Pancreas (tissue), 10 donors: ENCODE results near the gene PUM1. TPM values are rescaled to one million over a fixed set of nuclear protein-coding genes. Genes with fewer than 3 reads are reported as not detected.
A peak's percentile ranks its signal among the peaks of the same experiment; 100 is the strongest.

ENCODE experiments used
- ATAC-seq, 4 donors: fragments of 200-7000 bp; cut with Tn5 transposase; one replicate each; pipeline versions ENCODE4 v1.8.0 to v1.9.1; 2020; ENCODE audit warnings: mild to moderate bottlenecking in 4 of 4, moderate library complexity in 4 of 4
- DNase-seq, 6 donors: peaks; one replicate each; pipeline ENCODE4 v3.0.0-alpha.2; 2020
- FAIRE-seq: peaks from 2 replicates; lab custom pipeline; 2012; peaks lifted over from hg19 to GRCh38; lab: Jason Lieb, UNC
- H3K27ac ChIP-seq, 4 donors: fragments of 200-600 bp; sonication (generic); 1 replicate in 3 of 4; 2 replicates in 1 of 4; pipeline versions ENCODE4 v1.5.0 to v1.8.0; 2020
- H3K27me3 ChIP-seq, 4 donors: fragments of 200-600 bp; one replicate each; pipeline ENCODE4 v1.8.0; 2021
- H3K36me3 ChIP-seq, 3 donors: fragments of 200-600 bp; sonication (generic) in 1 of 3; one replicate each; pipeline versions ENCODE4 v1.5.0 to v1.8.0; 2020 to 2021
- H3K4me1 ChIP-seq, 3 donors: fragments of 200-600 bp; one replicate each; pipeline ENCODE4 v1.8.0; 2021
- H3K4me3 ChIP-seq, 4 donors: fragments of 200-600 bp; sonication (generic) in 2 of 4; one replicate each; pipeline versions ENCODE4 v1.5.0 to v1.8.0; 2020 to 2021
- H3K9me3 ChIP-seq, 4 donors: fragments of 200-600 bp; one replicate each; pipeline ENCODE4 v1.8.0; 2021
- WGBS, 2 donors: extraction: QIAGEN DNeasy Blood & Tissue Kit; methylation state at CpG; one replicate each; pipeline ENCODE4 v1.1.7; 2013; 5-methylcytosine and 5-hydroxymethylcytosine counted together
- intact Hi-C, 3 donors: fragments of 100-400 bp; cut with DNase I; formaldehyde crosslinking; loops; one replicate each; pipeline versions ENCODE4 v1.11.1 to v1.14.2; 2022
- polyA plus RNA-seq, 2 donors: library from polyadenylated mRNA; stranded (reverse); fragments of 200-250 nt; gene quantifications; one replicate each; pipeline ENCODE4 v1.2.3, GENCODE V29; 2013
- total RNA-seq, 6 donors: library from RNA; stranded (reverse); fragmentation: NEBNext Ultra II Directional in 4 of 6; extraction: Animal tissue kit (Norgen Biotek cat#: 25700) in 4 of 6; gene quantifications; one replicate each; pipeline versions ENCODE4 v1.2.1 to v1.2.4, GENCODE V29; 2021 to 2023
- TF ChIP-seq, protein P1 (sequence below), 4 donors: fragments of 200-600 bp; sonication (generic) in 3 of 4; IDR thresholded peaks; one replicate each; pipeline versions ENCODE4 v1.5.0 to v1.8.0; 2021; ENCODE audit warnings: antibody characterized with exemption in 4 of 4
- donor health status: healthy with polysubstance abuse.
- donor health status: DM: no; HTN: no; CAD: no; lungs with moderate emphysema.
- donor health status: DM: no; HTN: no; CAD: no.
- donor health status: control.
- donor health status: control.
- donor health status: Bipolar disorder and iron deficiency.
- donor health status: DM: yes; HTN: yes; CAD: no.
- donor health status: DM: no; HTN: no; CAD: no.
- donor health status: DM: no; HTN: no; CAD: no.
- donor health status: DM: yes; HTN: yes; CAD: no.

PUM1 gene
- total and polyA plus RNA-seq, 8 donors = 16.9 to 75.8 (median 43.1) TPM

DNA sequence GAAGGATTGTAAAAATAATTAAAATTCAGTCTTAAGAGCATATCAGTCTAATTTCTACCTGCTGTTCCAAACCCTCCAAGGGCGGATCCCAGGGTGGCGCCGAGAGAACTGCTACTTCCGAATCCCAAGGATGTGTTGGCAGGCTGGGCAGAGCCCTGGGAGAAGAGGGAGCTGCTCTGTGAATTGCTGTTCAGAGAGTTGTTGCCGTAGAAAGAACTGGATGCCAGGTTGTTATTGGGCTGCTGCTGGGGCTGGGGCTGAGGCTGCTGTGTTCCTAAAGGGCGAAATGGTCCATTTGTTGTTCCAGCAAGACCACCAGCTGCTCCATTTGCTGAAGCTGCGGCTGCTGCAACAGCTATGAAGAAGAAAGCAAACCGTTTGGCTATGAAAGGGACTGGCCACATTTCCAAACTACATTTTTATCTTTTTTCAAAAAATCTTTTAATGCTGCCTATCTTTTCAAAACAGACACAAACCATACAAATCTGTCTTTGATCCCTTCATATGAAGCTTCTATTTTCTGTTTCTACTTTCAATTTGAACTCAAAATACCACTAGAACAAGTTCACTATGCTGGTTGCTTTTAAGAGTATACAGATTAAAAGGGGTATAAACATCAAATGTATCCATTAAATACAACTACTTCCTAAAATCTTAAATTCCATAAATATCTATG is 99.5 kb downstream of the PUM1 start:
- FAIRE-seq (no peak), DNase-seq (no peak), ATAC-seq (no peak)
- TF ChIP-seq, protein P1, sequence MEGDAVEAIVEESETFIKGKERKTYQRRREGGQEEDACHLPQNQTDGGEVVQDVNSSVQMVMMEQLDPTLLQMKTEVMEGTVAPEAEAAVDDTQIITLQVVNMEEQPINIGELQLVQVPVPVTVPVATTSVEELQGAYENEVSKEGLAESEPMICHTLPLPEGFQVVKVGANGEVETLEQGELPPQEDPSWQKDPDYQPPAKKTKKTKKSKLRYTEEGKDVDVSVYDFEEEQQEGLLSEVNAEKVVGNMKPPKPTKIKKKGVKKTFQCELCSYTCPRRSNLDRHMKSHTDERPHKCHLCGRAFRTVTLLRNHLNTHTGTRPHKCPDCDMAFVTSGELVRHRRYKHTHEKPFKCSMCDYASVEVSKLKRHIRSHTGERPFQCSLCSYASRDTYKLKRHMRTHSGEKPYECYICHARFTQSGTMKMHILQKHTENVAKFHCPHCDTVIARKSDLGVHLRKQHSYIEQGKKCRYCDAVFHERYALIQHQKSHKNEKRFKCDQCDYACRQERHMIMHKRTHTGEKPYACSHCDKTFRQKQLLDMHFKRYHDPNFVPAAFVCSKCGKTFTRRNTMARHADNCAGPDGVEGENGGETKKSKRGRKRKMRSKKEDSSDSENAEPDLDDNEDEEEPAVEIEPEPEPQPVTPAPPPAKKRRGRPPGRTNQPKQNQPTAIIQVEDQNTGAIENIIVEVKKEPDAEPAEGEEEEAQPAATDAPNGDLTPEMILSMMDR (IDR thresholded peaks at IDR 0.05) = no peak
- Histone ChIP-seq H3K4me1 (peaks cover 5 to 13% (median 10%) of the 10 kb centered on the region in 3 donors), H3K9me3 (no peaks in the 10 kb centered on the region), H3K36me3 (peaks cover 0 to 54% (median 20%) of the 10 kb centered on the region in 3 donors), H3K27me3 (no peaks in the 10 kb centered on the region), H3K27ac (no peak overlapping the region), H3K4me3 (no peak overlapping the region)
- intact Hi-C loops = no loop called here
- WGBS, 2 donors = 91 to 94% methylated on average over 8 of the region's 8 CpGs

DNA sequence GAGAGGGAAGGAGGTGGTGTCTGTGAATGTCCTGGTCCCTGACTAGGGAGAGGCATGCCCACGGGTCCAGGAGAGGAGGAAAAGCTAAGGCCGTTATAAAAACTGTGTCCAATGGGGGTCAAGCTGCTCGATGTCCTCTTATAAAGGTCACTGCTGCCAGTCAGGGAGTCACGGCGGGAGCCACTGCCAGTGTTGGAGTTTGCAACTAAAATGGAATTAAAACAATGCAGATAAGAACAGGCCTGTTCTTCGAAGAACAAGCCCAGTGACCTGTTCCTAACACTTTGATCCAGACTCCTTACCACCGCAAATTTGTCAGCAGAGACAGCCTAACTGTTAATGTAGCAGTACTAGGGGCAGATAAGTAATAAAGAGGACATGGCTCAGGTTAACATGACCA is 100.8 kb downstream of the PUM1 start:
- WGBS, 2 donors = 36 to 51% methylated on average over 7 of the region's 7 CpGs
- DNase-seq (no peak), ATAC-seq (no peak), FAIRE-seq (no peak)
- intact Hi-C loops = no loop called here
- TF ChIP-seq, protein P1 (IDR thresholded peaks at IDR 0.05) = no peak
- peaks cover 0 to 54% (median 20%) of the 10 kb centered on the region in 3 donors for H3K36me3 ChIP-seq
- no peaks in the 10 kb centered on the region for H3K9me3 ChIP-seq
- no peaks in the 10 kb centered on the region for H3K27me3 ChIP-seq
- no peak overlapping the region for H3K27ac ChIP-seq
- H3K4me3 ChIP-seq = no peak overlapping the region
- H3K4me1 ChIP-seq = peaks cover 5 to 10% (median 9%) of the 10 kb centered on the region in 3 donors

DNA sequence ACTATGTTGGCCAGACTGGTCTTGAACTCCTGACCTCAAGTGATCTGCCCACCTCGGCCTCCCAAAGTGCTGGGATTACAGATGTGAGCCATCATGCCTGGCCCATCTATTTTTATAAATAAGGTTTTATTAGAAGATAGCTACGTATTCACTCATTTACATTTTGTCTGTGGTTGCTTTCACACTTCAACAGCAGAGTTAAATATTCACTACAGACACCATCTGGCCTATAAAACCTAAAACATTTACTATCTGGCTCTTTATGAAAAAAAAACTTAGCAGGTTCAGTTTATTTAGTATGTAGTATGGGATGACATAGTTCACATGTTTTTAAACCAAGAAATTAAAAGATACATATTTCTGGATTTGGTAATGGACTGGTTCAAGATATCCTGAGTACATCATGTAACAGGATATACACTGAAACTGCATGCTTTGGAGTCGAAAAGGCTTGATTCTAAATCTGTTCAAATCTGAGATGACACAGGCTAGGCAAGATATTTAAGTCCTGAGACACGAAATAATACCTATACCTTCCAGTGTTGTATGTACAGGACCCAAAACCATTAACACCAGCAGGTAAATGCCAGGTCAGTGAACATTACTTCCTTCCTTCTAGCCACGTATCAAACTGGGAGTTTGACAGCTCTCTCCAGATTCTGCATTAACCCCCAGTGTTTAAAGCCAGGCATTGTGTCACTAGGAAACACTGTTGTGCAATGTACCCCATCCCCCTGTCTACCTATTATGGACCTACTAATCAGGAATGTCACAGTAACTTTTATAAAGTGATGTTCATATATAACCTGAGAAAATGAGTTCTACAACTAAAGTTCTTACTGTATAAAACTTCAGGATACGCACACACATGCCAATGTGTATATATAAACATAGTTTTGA is 102.7 kb downstream of the PUM1 start:
- H3K9me3 ChIP-seq = no peaks in the 10 kb centered on the region
- no peaks in the 10 kb centered on the region for H3K27me3 ChIP-seq
- no peak overlapping the region for H3K4me3 ChIP-seq
- 71 to 76% methylated on average over 6 of the region's 6 CpGs for WGBS, 2 donors
- FAIRE-seq (no peak), ATAC-seq (peak in 1 of 4 donors; percentile 14), DNase-seq (no peak)
- TF ChIP-seq, protein P1 (IDR thresholded peaks at IDR 0.05) = no peak
- peaks cover 5 to 10% (median 9%) of the 10 kb centered on the region in 3 donors for H3K4me1 ChIP-seq
- H3K36me3 ChIP-seq = peaks cover 0 to 45% (median 20%) of the 10 kb centered on the region in 3 donors
- intact Hi-C loops = no loop called here
- no peak overlapping the region for H3K27ac ChIP-seq

DNA sequence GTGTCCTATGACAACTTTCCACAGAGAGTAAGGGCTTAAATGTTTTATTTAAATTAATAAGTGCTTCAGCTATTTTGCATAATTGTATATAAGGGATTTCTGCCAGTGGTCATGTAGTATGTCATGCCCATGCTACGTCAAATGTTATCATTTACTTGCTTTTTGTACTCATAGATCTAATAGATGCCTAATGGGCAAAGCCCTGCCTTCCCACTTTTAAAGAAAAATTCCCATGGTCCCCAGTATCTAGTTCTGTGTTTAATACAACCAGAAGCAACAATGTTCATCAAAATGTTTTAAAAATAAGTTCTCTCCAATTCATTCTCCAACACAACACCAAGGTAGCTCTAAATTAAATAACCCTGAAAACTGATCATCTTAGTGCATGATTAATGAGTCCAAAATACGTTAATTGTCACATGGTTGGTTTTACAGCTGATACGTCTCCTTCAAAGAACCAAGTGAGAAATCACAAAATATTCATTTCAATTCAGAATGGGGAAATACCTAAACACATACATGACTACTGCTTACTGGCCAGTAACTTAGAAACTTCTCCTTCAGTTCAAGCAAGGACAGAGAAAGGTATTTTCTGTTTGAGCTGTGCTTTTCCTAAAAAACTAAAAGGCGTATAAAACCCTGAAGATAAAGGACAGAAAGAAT is 107.8 kb downstream of the PUM1 start:
- intact Hi-C loops = no loop called here
- no peaks in the 10 kb centered on the region for H3K4me1 ChIP-seq
- ATAC-seq = no peak
- H3K9me3 ChIP-seq = no peaks in the 10 kb centered on the region
- no peak for DNase-seq
- H3K4me3 ChIP-seq = no peak overlapping the region
- TF ChIP-seq, protein P1 (IDR thresholded peaks at IDR 0.05) = no peak
- peaks cover 0 to 23% (median 2%) of the 10 kb centered on the region in 3 donors for H3K36me3 ChIP-seq
- H3K27ac ChIP-seq = no peak overlapping the region
- FAIRE-seq = no peak
- H3K27me3 ChIP-seq = no peaks in the 10 kb centered on the region
- 76 to 77% methylated on average over 4 of the region's 4 CpGs for WGBS, 2 donors
